Fibroblast of mammary gland (primary cell): ENCODE measurements around the gene ARHGEF11.
A peak's percentile ranks its signal among the peaks of the same experiment; 100 is the strongest.
"Not testable (repeated sequence)": the region's sequence is repeated elsewhere in the genome, so short reads cannot be mapped to it uniquely, and the experiment has no call there.

Experiments
- DNase-seq: peaks from one replicate; pipeline ENCODE4 v3.0.0-alpha.2; 2010; ENCODE audit warnings: low read depth
- H3K4me3 ChIP-seq: 2 replicates; pipeline ENCODE4 v1.5.1; 2011; ENCODE audit warnings: low read depth, mild to moderate bottlenecking, low read length, moderate library complexity; ENCODE audit not compliant: control insufficient read depth
- CTCF ChIP-seq: conservative IDR thresholded peaks from 2 replicates; pipeline ENCODE4 v1.5.1; 2011; ENCODE audit warnings: low read depth, low read length, inconsistent platforms; ENCODE audit not compliant: control insufficient read depth, insufficient read depth

The ARHGEF11 gene

GRCh38 chr1:157056269-157056668 lies 10.7 kb upstream of the ARHGEF11 start:
- DNase-seq, result no peak
- TF ChIP-seq CTCF, result no peak

GRCh38 chr1:157055729-157056128 lies 10.2 kb upstream of the ARHGEF11 start:
- not testable (repeated sequence) for H3K4me3 ChIP-seq, DNase-seq

More at GRCh38 chr1:157056269-157056668, 10.7 kb upstream of the ARHGEF11 start:
- H3K4me3 ChIP-seq, result no peak overlapping the region

- TF ChIP-seq CTCF, result no peak
- no peak overlapping the region for H3K4me3 ChIP-seq
- no peak for DNase-seq
Measured at GRCh38 chr1:157050836-157051235, 5.3 kb upstream of the ARHGEF11 start.

- DNase-seq, result no peak
- no peak for TF ChIP-seq CTCF
- H3K4me3 ChIP-seq, result no peak overlapping the region
Measured at GRCh38 chr1:157047062-157047410, 1.5 kb upstream of the ARHGEF11 start.

- H3K4me3 ChIP-seq, result peak overlapping the region; percentile 84
- no peak for TF ChIP-seq CTCF
Measured at GRCh38 chr1:157044326-157044725, 1.2 kb downstream of the ARHGEF11 start.

GRCh38 chr1:157043685-157044084 lies 1.9 kb downstream of the ARHGEF11 start:
- H3K4me3 ChIP-seq, result peak overlapping the region; percentile 84
- TF ChIP-seq CTCF, result no peak
- DNase-seq, result no peak

More at GRCh38 chr1:157044326-157044725, 1.2 kb downstream of the ARHGEF11 start:
- DNase-seq, result no peak

- H3K4me3 ChIP-seq, result no peak overlapping the region
- DNase-seq, result no peak
- no peak for TF ChIP-seq CTCF
Measured at GRCh38 chr1:157042846-157043245, 2.7 kb downstream of the ARHGEF11 start.
